Stimulated activated naive CD8-positive, alpha-beta T cell treated with anti-CD3 and anti-CD28 coated beads, Interleukin-15, Interleukin-2, amounts not matched to agents 100 ng/mL and 50 ng/mL, for 24 hours (primary cell): Measurements from ENCODE around the gene RTTN.

Experiments used
- H3K27ac Mint-ChIP-seq: one replicate; pipeline ENCODE4 v1.8.0; 2021; ENCODE audit warnings: mild to moderate bottlenecking, mixed read lengths
- H3K27me3 Mint-ChIP-seq: one replicate; pipeline ENCODE4 v1.8.0; 2021; ENCODE audit warnings: mixed read lengths
- H3K36me3 Mint-ChIP-seq: one replicate; pipeline ENCODE4 v1.8.0; 2021; ENCODE audit warnings: low read depth, mixed read lengths
- H3K4me1 Mint-ChIP-seq: one replicate; pipeline ENCODE4 v1.8.0; 2021; ENCODE audit warnings: low read depth, mixed read lengths
- H3K4me3 Mint-ChIP-seq: one replicate; pipeline ENCODE4 v1.8.0; 2021; ENCODE audit warnings: mild to moderate bottlenecking, mixed read lengths
- H3K9me3 Mint-ChIP-seq: one replicate; pipeline ENCODE4 v1.8.0; 2021; ENCODE audit warnings: mixed read lengths

RTTN gene

DNA sequence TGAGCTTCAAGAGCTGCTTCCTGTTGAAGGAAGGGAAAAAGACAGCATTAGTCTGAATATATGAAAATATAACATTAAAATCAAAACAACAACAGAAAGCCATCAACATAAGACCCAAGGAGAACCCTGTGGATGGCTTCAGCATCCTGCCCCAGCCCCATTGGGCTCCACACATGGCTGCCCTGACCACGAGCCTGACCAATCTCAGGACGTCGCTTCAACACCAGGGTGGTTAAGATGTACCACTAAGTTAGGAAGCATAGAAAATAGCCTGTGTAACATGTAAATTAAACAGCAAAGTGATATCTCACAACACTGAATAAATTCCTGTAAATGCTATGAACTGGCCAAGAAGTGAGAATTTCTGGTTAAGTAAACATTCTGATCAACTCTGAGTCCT, 180.7 kb downstream of the RTTN start:
- Mint-ChIP-seq H3K36me3 (peaks cover 56% of the 10 kb centered on the region), H3K4me3 (no peak overlapping the region), H3K4me1 (no peaks in the 10 kb centered on the region), H3K9me3 (no peaks in the 10 kb centered on the region), H3K27ac (no peak overlapping the region), H3K27me3 (no peaks in the 10 kb centered on the region)

DNA sequence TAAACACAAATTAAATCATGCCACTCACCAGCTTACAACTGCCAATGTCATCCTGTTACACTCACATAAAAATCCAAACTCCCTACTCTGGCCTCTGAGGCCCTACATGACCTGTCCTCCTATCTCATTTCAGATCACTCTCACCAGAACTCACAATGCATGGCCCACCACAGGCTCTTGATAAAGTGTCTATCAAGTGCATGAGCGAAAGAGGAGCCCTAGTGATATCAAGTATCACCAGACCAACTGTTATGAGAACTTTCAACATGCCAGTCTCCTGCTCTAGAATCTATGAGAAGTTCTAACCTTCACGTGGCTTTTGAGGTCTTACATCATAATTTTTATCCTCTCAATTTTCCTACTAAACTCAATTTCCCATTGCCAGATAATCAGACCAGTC, 181.4 kb downstream of the RTTN start:
- Mint-ChIP-seq H3K4me3 (no peak overlapping the region), H3K27ac (no peak overlapping the region), H3K36me3 (peaks cover 59% of the 10 kb centered on the region), H3K27me3 (no peaks in the 10 kb centered on the region), H3K4me1 (no peaks in the 10 kb centered on the region), H3K9me3 (no peaks in the 10 kb centered on the region)

- no peaks in the 10 kb centered on the region for H3K27me3 Mint-ChIP-seq
- no peaks in the 10 kb centered on the region for H3K9me3 Mint-ChIP-seq
- H3K36me3 Mint-ChIP-seq, result peaks cover 68% of the 10 kb centered on the region
- no peak overlapping the region for H3K27ac Mint-ChIP-seq
- H3K4me3 Mint-ChIP-seq, result no peak overlapping the region
- H3K4me1 Mint-ChIP-seq, result no peaks in the 10 kb centered on the region
Observed at GRCh38 chr18:70022636-70023035, 182.9 kb downstream of the RTTN start.

- peaks cover 73% of the 10 kb centered on the region for H3K36me3 Mint-ChIP-seq
- no peaks in the 10 kb centered on the region for H3K27me3 Mint-ChIP-seq
- H3K4me1 Mint-ChIP-seq, result no peaks in the 10 kb centered on the region
- H3K9me3 Mint-ChIP-seq, result no peaks in the 10 kb centered on the region
- H3K4me3 Mint-ChIP-seq, result no peak overlapping the region
- no peak overlapping the region for H3K27ac Mint-ChIP-seq
Observed at GRCh38 chr18:70021498-70021897, 184.0 kb downstream of the RTTN start.

- no peak overlapping the region for H3K27ac Mint-ChIP-seq
- peaks cover 72% of the 10 kb centered on the region for H3K36me3 Mint-ChIP-seq
- H3K9me3 Mint-ChIP-seq, result no peaks in the 10 kb centered on the region
- H3K27me3 Mint-ChIP-seq, result no peaks in the 10 kb centered on the region
- H3K4me3 Mint-ChIP-seq, result no peak overlapping the region
- H3K4me1 Mint-ChIP-seq, result no peaks in the 10 kb centered on the region
Observed at GRCh38 chr18:70021043-70021442, 184.4 kb downstream of the RTTN start.

DNA sequence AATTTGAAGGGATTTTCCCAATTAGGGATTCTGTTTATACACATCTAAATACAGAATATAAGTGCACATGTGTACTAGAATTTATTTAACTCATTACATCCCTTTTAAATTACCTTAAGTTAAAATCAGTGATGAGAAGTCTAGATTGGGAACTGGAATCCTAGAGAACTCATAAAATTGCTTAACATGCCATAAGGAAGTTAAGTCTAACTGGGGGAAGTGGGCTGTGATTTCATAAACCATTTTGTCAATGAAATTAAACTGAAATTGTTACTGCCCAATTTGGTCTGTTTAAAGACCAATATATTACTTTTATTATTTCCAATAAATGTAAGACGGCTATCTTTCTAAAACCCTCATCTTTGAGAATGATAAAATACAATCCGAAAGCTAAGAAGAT, 185.5 kb downstream of the RTTN start:
- no peaks in the 10 kb centered on the region for H3K27me3 Mint-ChIP-seq
- H3K36me3 Mint-ChIP-seq, result peaks cover 73% of the 10 kb centered on the region
- no peaks in the 10 kb centered on the region for H3K9me3 Mint-ChIP-seq
- no peak overlapping the region for H3K4me3 Mint-ChIP-seq
- no peak overlapping the region for H3K27ac Mint-ChIP-seq
- H3K4me1 Mint-ChIP-seq, result no peaks in the 10 kb centered on the region

GRCh38 chr18:70019136-70019535, 186.4 kb downstream of the RTTN start:
- Mint-ChIP-seq H3K36me3 (peaks cover 73% of the 10 kb centered on the region), H3K9me3 (no peaks in the 10 kb centered on the region), H3K4me3 (no peak overlapping the region), H3K27me3 (no peaks in the 10 kb centered on the region), H3K4me1 (no peaks in the 10 kb centered on the region), H3K27ac (no peak overlapping the region)

DNA sequence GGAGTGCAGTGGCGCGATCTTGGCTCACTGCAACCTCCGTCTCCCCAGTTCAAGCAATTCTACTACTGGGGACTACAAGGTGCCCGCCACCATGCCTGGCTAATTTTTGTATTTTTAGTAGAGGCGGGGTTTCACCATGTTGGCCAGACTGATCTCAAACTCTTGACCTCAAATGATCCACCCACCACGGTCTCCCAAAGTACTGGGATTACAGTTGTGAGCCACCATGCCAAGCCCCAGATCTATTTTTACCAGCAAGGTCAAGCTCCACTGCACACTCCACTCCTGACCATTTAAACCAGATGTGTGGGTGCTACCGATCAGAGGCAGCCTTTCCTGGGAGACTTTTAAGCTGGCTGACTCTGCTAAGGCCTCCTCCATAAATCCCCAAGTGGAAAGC, 190.4 kb downstream of the RTTN start:
- Mint-ChIP-seq H3K9me3 (no peaks in the 10 kb centered on the region), H3K27me3 (no peaks in the 10 kb centered on the region), H3K4me1 (no peaks in the 10 kb centered on the region), H3K36me3 (peaks cover 81% of the 10 kb centered on the region), H3K27ac (no peak overlapping the region), H3K4me3 (no peak overlapping the region)

GRCh38 chr18:70005580-70005979, 199.9 kb downstream of the RTTN start:
- peaks cover 68% of the 10 kb centered on the region for H3K36me3 Mint-ChIP-seq
- H3K9me3 Mint-ChIP-seq, result peaks cover 4% of the 10 kb centered on the region
- H3K4me1 Mint-ChIP-seq, result peaks cover 3% of the 10 kb centered on the region
- H3K27me3 Mint-ChIP-seq, result no peaks in the 10 kb centered on the region
- H3K4me3 Mint-ChIP-seq, result no peak overlapping the region
- no peak overlapping the region for H3K27ac Mint-ChIP-seq

- Mint-ChIP-seq H3K27me3 (no peaks in the 10 kb centered on the region), H3K4me1 (peaks cover 3% of the 10 kb centered on the region), H3K27ac (no peak overlapping the region), H3K4me3 (no peak overlapping the region), H3K36me3 (peaks cover 62% of the 10 kb centered on the region), H3K9me3 (peaks cover 4% of the 10 kb centered on the region)
Observed at GRCh38 chr18:70004696-70005095, 200.8 kb downstream of the RTTN start.

- Mint-ChIP-seq H3K36me3 (peaks cover 79% of the 10 kb centered on the region), H3K4me1 (peaks cover 18% of the 10 kb centered on the region), H3K27ac (no peak overlapping the region), H3K4me3 (no peak overlapping the region), H3K27me3 (no peaks in the 10 kb centered on the region), H3K9me3 (peaks cover 1% of the 10 kb centered on the region)
Observed at GRCh38 chr18:69999656-70000055, 205.8 kb downstream of the RTTN start.

DNA sequence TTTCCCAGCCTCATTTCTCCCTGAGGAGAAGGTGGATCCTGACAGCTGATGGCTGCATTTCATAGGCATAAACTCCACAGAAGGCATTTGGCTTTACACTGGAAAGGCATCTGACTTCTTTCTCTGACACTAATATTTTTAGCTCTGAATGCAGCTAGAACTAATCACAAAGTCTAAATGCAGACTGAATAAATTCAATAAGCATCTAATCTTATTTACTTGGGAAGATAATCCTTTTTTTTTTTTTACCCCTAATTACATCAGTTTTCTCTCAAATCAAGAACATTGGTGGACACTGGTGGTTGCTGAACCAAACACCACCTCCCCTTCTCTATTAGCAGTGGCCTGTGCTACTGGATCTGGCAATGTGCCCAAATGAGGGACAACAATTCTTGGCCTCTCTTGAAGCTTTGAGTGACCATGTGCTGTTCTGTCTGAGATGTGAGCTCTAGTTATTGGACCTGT, 206.9 kb downstream of the RTTN start:
- peaks cover 5% of the 10 kb centered on the region for H3K9me3 Mint-ChIP-seq
- H3K4me3 Mint-ChIP-seq, result no peak overlapping the region
- H3K36me3 Mint-ChIP-seq, result peaks cover 79% of the 10 kb centered on the region
- H3K4me1 Mint-ChIP-seq, result peaks cover 29% of the 10 kb centered on the region
- no peaks in the 10 kb centered on the region for H3K27me3 Mint-ChIP-seq
- H3K27ac Mint-ChIP-seq, result no peak overlapping the region

DNA sequence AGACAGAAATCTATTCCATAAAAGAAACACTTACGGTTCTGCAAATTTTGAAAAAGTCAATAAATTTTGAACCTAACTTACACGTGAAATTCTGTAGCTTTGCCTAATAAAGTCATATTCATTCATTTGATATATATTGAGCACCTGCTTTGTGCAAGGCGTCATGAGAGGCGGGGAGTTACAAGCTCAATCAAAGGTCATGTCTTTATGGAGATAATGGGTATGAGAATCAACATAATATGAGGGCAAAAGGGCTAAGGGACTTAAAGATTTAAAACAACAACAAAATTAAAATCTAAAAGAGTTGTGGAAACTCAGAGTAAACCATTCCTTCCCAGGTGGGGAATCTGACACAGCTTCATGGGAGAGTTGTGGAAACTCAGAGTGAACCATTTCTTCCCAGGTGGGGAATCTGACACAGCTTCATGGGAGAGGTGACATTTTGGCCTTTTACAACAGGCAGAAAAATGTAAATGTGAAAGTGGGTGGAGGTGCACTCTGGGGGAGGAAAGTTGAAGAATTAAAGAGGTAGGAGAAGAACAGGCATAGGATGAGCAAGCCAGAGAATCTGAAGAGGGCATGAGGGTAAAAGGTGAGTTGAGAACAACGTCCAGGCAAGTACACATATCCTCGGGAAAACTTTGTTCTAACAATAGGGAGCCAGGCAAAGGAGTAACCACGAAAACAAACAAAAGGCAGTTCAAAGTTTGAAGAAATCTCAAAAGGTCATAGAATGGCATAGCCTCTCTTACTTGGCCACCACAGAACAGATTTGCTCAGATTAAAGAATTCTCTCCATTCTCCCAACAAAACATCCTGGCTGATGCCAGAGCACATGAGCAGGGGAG, 208.3 kb downstream of the RTTN start:
- no peaks in the 10 kb centered on the region for H3K27me3 Mint-ChIP-seq
- H3K9me3 Mint-ChIP-seq, result peaks cover 17% of the 10 kb centered on the region
- peaks cover 82% of the 10 kb centered on the region for H3K36me3 Mint-ChIP-seq
- peaks cover 36% of the 10 kb centered on the region for H3K4me1 Mint-ChIP-seq
- H3K27ac Mint-ChIP-seq, result peak overlapping the region; percentile 76
- H3K4me3 Mint-ChIP-seq, result peak overlapping the region; percentile 28

GRCh38 chr18:69996417-69996816, 209.1 kb downstream of the RTTN start:
- H3K4me3 Mint-ChIP-seq, result no peak overlapping the region
- peaks cover 36% of the 10 kb centered on the region for H3K4me1 Mint-ChIP-seq
- H3K27me3 Mint-ChIP-seq, result no peaks in the 10 kb centered on the region
- H3K9me3 Mint-ChIP-seq, result peaks cover 22% of the 10 kb centered on the region
- peaks cover 82% of the 10 kb centered on the region for H3K36me3 Mint-ChIP-seq
- no peak overlapping the region for H3K27ac Mint-ChIP-seq

DNA sequence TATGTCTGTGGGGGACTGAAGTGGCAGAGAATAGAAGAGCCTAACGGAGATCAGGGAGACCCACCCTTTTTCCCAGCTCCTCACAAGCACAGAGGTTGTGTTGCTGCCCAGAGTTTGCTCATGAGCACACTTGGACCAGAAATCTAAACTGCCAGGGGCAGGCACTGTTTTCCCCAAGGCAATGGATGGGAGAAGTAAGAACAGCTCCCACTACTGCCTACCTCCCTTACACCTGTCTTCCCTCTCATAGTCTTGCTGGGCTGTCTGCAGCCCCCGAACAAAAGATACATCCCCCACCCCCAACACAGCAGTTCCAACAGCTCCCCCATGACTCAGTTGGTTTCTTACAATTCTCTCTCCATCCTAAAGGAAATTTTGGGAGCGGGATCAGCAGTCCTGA, 209.7 kb downstream of the RTTN start:
- Mint-ChIP-seq H3K4me1 (peaks cover 33% of the 10 kb centered on the region), H3K27me3 (no peaks in the 10 kb centered on the region), H3K36me3 (peaks cover 81% of the 10 kb centered on the region), H3K9me3 (peaks cover 26% of the 10 kb centered on the region), H3K4me3 (no peak overlapping the region), H3K27ac (no peak overlapping the region)

GRCh38 chr18:69992776-69993175, 212.7 kb downstream of the RTTN start:
- H3K4me3 Mint-ChIP-seq, result no peak overlapping the region
- H3K36me3 Mint-ChIP-seq, result peaks cover 92% of the 10 kb centered on the region
- H3K9me3 Mint-ChIP-seq, result peaks cover 50% of the 10 kb centered on the region
- H3K27me3 Mint-ChIP-seq, result no peaks in the 10 kb centered on the region
- H3K4me1 Mint-ChIP-seq, result peaks cover 30% of the 10 kb centered on the region
- H3K27ac Mint-ChIP-seq, result no peak overlapping the region
